Measurements from ENCODE around the gene AATF.

AATF gene

GRCh38 chr17:36938566-36939051 lies 10.1 kb upstream of the AATF start:
- Histone ChIP-seq H3K36me3 (ENCODE audit: insufficient read depth, low read length) (no peaks in the 10 kb centered on the region), H3F3A (ENCODE audit: insufficient read depth, low read length) (no peaks in the 10 kb centered on the region), H3K4me3 (ENCODE audit: low read depth, low read length, poor library complexity, severe bottlenecking) (no peak overlapping the region), H3K9me2 (ENCODE audit: low read depth, low read length) (no peaks in the 10 kb centered on the region), H3K9me3 (ENCODE audit: low read length) (no peaks in the 10 kb centered on the region), H3K4me1 (ENCODE audit: insufficient read depth, low read length, severe bottlenecking) (no peaks in the 10 kb centered on the region), H3K9ac (ENCODE audit: low read length) (no peak overlapping the region), H2AFZ (ENCODE audit: low read length) (no peak overlapping the region), H3K27me3 (ENCODE audit: insufficient read depth, low read length) (no peaks in the 10 kb centered on the region), H3K27ac (ENCODE audit: low read depth, low read length, poor library complexity, severe bottlenecking) (no peak overlapping the region), H3K79me2 (ENCODE audit: insufficient read depth, low read length) (no peaks in the 10 kb centered on the region), H4K20me1 (ENCODE audit: insufficient read depth, low read length) (no peaks in the 10 kb centered on the region), H3K4me2 (ENCODE audit: low read length) (no peak overlapping the region)
- no peak for TF ChIP-seq EZH2 (IDR thresholded peaks at IDR 0.05; ENCODE audit: borderline replicate concordance, low read length)
- TF ChIP-seq, protein P1, sequence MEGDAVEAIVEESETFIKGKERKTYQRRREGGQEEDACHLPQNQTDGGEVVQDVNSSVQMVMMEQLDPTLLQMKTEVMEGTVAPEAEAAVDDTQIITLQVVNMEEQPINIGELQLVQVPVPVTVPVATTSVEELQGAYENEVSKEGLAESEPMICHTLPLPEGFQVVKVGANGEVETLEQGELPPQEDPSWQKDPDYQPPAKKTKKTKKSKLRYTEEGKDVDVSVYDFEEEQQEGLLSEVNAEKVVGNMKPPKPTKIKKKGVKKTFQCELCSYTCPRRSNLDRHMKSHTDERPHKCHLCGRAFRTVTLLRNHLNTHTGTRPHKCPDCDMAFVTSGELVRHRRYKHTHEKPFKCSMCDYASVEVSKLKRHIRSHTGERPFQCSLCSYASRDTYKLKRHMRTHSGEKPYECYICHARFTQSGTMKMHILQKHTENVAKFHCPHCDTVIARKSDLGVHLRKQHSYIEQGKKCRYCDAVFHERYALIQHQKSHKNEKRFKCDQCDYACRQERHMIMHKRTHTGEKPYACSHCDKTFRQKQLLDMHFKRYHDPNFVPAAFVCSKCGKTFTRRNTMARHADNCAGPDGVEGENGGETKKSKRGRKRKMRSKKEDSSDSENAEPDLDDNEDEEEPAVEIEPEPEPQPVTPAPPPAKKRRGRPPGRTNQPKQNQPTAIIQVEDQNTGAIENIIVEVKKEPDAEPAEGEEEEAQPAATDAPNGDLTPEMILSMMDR (IDR thresholded peaks at IDR 0.05; ENCODE audit: low read length): no peak

DNA sequence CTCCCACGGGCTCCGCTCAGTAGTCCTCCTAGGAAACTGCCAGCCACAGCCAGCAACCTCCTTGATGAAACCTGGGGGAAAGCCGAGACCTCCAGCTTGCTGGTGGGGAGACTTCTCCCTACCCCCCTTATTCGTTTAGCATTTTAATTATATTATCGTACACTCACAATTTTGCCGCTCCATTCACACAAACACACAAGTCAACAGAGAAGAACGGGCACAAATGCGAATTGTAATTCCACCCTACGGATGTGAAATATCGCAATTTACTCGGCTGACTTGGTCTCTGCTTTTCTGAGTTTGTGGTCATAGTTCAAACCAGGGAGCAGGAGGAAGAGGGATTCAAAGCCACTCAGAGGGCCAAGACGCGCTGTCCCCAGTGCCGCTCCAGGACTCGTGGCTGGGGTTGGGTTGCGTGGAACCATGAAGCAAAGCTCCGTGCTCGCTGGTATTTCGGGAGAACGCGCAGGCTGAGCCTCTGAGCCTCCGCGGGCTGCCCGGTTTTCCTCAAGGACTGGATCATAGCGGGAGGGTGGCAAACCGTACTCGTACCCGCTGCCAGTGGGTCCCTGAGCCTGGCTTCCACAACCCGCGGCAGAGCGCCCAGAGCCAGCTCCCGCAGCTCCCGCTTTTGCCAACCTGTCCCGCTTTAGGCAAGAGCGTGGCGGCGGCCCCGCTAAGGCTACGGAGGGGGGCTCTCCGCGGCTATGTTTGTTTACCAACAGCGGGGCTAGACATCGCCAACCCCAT lies 9.5 kb upstream of the AATF start:
- H3K79me2 ChIP-seq (ENCODE audit: insufficient read depth, low read length): no peaks in the 10 kb centered on the region
- H3F3A ChIP-seq (ENCODE audit: insufficient read depth, low read length): no peaks in the 10 kb centered on the region
- H3K4me1 ChIP-seq (ENCODE audit: insufficient read depth, low read length, severe bottlenecking): no peaks in the 10 kb centered on the region
- no peaks in the 10 kb centered on the region for H4K20me1 ChIP-seq (ENCODE audit: insufficient read depth, low read length)
- H3K27me3 ChIP-seq (ENCODE audit: insufficient read depth, low read length): no peaks in the 10 kb centered on the region
- H3K4me2 ChIP-seq (ENCODE audit: low read length): no peak overlapping the region
- no peak overlapping the region for H3K9ac ChIP-seq (ENCODE audit: low read length)
- TF ChIP-seq, protein P1 (IDR thresholded peaks at IDR 0.05; ENCODE audit: low read length): no peak
- TF ChIP-seq EZH2 (IDR thresholded peaks at IDR 0.05; ENCODE audit: borderline replicate concordance, low read length): no peak
- no peaks in the 10 kb centered on the region for H3K9me2 ChIP-seq (ENCODE audit: low read depth, low read length)
- no peak overlapping the region for H3K27ac ChIP-seq (ENCODE audit: low read depth, low read length, poor library complexity, severe bottlenecking)
- H3K4me3 ChIP-seq (ENCODE audit: low read depth, low read length, poor library complexity, severe bottlenecking): no peak overlapping the region
- H3K36me3 ChIP-seq (ENCODE audit: insufficient read depth, low read length): no peaks in the 10 kb centered on the region
- no peak overlapping the region for H2AFZ ChIP-seq (ENCODE audit: low read length)
- no peaks in the 10 kb centered on the region for H3K9me3 ChIP-seq (ENCODE audit: low read length)

- no peaks in the 10 kb centered on the region for H3K79me2 ChIP-seq (ENCODE audit: insufficient read depth, low read length)
- H3K9ac ChIP-seq (ENCODE audit: low read length): no peak overlapping the region
- no peaks in the 10 kb centered on the region for H4K20me1 ChIP-seq (ENCODE audit: insufficient read depth, low read length)
- no peak for TF ChIP-seq EZH2 (IDR thresholded peaks at IDR 0.05; ENCODE audit: borderline replicate concordance, low read length)
- TF ChIP-seq, protein P1 (IDR thresholded peaks at IDR 0.05; ENCODE audit: low read length): no peak
- H3K4me2 ChIP-seq (ENCODE audit: low read length): no peak overlapping the region
- H3K9me2 ChIP-seq (ENCODE audit: low read depth, low read length): no peaks in the 10 kb centered on the region
- H3K27me3 ChIP-seq (ENCODE audit: insufficient read depth, low read length): no peaks in the 10 kb centered on the region
- H3K27ac ChIP-seq (ENCODE audit: low read depth, low read length, poor library complexity, severe bottlenecking): no peak overlapping the region
- H3K9me3 ChIP-seq (ENCODE audit: low read length): no peaks in the 10 kb centered on the region
- H3F3A ChIP-seq (ENCODE audit: insufficient read depth, low read length): no peaks in the 10 kb centered on the region
- no peak overlapping the region for H3K4me3 ChIP-seq (ENCODE audit: low read depth, low read length, poor library complexity, severe bottlenecking)
- no peaks in the 10 kb centered on the region for H3K4me1 ChIP-seq (ENCODE audit: insufficient read depth, low read length, severe bottlenecking)
- no peak overlapping the region for H2AFZ ChIP-seq (ENCODE audit: low read length)
- no peaks in the 10 kb centered on the region for H3K36me3 ChIP-seq (ENCODE audit: insufficient read depth, low read length)
Observed at GRCh38 chr17:36939802-36940312, 8.9 kb upstream of the AATF start.
